HEK293T (cell line): ENCODE data around the gene SYNGR1.

Experiments
- ARNT ChIP-seq: fragments of 450-650 bp; IDR thresholded peaks from 2 replicates; pipeline ENCODE4 v1.6.1; 2017; ENCODE audit warnings: mild to moderate bottlenecking
- BHLHE40 ChIP-seq: fragments of 450-650 bp; IDR thresholded peaks from 2 replicates; pipeline ENCODE4 v1.6.1; 2016; ENCODE audit warnings: mild to moderate bottlenecking, moderate library complexity, borderline replicate concordance
- CTBP1 ChIP-seq: fragments of 450-650 bp; IDR thresholded peaks from 2 replicates; pipeline ENCODE4 v1.6.1; 2016; ENCODE audit warnings: borderline replicate concordance
- ELF4 ChIP-seq: fragments of 450-650 bp; IDR thresholded peaks from 2 replicates; pipeline ENCODE4 v1.6.1; 2017; ENCODE audit warnings: antibody characterized with exemption
- FOXK2 ChIP-seq: fragments of 450-650 bp; IDR thresholded peaks from 2 replicates; pipeline ENCODE4 v1.6.1; 2016; ENCODE audit warnings: mild to moderate bottlenecking
- FOXM1 ChIP-seq: fragments of 450-650 bp; IDR thresholded peaks from 2 replicates; pipeline ENCODE4 v1.6.1; 2017; ENCODE audit warnings: mild to moderate bottlenecking, borderline replicate concordance
- HDGF ChIP-seq: fragments of 450-650 bp; IDR thresholded peaks from 2 replicates; pipeline ENCODE4 v1.6.1; 2017; ENCODE audit warnings: antibody characterized with exemption, borderline replicate concordance
- L3MBTL2 ChIP-seq: fragments of 450-650 bp; conservative IDR thresholded peaks from 2 replicates; pipeline ENCODE4 v1.6.1; 2016; ENCODE audit warnings: mild to moderate bottlenecking
- LEF1 ChIP-seq: fragments of 450-650 bp; IDR thresholded peaks from 2 replicates; pipeline ENCODE4 v1.6.1; 2017; ENCODE audit warnings: mild to moderate bottlenecking, borderline replicate concordance
- SUZ12 ChIP-seq: fragments of 450-650 bp; IDR thresholded peaks from 2 replicates; pipeline ENCODE4 v1.6.1; 2016; ENCODE audit warnings: mild to moderate bottlenecking
- ZNF384 ChIP-seq: fragments of 450-650 bp; IDR thresholded peaks from 2 replicates; pipeline ENCODE4 v1.6.1; 2016
- TF ChIP-seq, protein P1 (sequence below): fragments of 450-650 bp; IDR thresholded peaks from 2 replicates; pipeline ENCODE4 v1.6.1; 2016

DNA sequence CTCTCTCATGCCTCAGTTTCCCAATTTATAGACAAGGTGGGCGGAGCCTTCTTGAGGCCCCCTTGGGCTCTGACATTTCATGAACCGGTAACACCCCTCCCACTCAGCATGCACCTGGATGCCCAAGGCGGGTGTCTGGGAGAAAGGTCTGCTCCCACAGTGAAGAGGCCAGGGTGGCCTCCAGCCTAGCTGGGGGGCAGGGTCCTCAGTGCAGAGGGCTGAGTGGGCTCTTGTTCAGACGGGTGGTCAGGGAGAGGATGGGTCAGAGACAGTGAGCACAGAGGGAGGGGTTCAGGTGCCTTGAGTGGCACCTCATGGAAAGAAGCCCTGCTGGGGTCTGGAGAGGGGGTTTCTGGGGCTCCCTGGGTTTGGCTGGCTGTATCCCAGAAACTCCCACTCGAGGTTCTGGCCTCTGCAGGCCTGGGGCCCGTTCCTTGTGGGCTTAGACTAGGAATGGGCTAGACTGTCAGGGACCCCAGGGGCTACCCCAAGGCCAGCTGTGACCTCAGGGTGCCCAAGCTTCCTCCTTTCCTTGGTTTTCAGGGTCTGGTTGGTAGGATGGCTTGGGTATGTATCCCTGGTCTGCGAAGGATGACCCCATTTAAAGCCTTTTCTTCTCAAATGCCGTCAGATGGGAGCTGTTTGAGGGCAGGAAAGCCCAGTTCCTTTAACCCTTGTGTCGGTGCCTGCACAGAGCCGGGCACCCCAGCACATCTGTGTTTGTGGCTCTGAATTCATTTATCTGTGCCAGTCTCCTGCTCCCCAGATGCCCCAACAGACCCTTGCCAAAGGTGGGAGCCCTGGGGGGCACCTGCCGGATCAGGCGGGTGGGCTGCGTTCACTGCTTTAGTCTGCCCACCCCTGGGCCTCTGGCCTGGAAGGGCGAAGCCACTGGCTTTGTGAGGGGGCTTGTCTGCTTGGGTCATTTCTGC, 1.2 kb downstream of the SYNGR1 start:
- TF ChIP-seq, protein P1, sequence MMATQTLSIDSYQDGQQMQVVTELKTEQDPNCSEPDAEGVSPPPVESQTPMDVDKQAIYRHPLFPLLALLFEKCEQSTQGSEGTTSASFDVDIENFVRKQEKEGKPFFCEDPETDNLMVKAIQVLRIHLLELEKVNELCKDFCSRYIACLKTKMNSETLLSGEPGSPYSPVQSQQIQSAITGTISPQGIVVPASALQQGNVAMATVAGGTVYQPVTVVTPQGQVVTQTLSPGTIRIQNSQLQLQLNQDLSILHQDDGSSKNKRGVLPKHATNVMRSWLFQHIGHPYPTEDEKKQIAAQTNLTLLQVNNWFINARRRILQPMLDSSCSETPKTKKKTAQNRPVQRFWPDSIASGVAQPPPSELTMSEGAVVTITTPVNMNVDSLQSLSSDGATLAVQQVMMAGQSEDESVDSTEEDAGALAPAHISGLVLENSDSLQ = no peak
- no peak for TF ChIP-seq SUZ12
- TF ChIP-seq ELF4 = no peak
- TF ChIP-seq FOXM1 = no peak
- no peak for TF ChIP-seq BHLHE40
- no peak for TF ChIP-seq FOXK2
- no peak for TF ChIP-seq ZNF384
- no peak for TF ChIP-seq CTBP1
- no peak for TF ChIP-seq LEF1
- no peak; the same call in 1 of the 2 replicates for TF ChIP-seq HDGF
- no peak for TF ChIP-seq L3MBTL2
- no peak for TF ChIP-seq ARNT
